Loucy (cell line): ENCODE measurements around the gene GMPPB.
A peak's percentile ranks its signal among the peaks of the same experiment; 100 is the strongest.

Source experiments
- H2AFZ ChIP-seq: fragments of 200-600 bp; sonication (generic); 2 replicates; pipeline ENCODE4 v1.6.0; 2016; ENCODE audit warnings: antibody characterized with exemption, mild to moderate bottlenecking, low read length, moderate library complexity
- H3F3A ChIP-seq: fragments of 200-600 bp; 2 replicates; pipeline ENCODE4 v1.6.0; 2016; ENCODE audit warnings: antibody characterized with exemption, low read depth, mild to moderate bottlenecking
- H3K27me3 ChIP-seq: fragments of 200-600 bp; sonication (generic); 2 replicates; pipeline ENCODE4 v1.6.1; 2014; ENCODE audit warnings: low read length, mild to moderate bottlenecking; ENCODE audit not compliant: insufficient read depth, poor library complexity, severe bottlenecking
- H3K36me3 ChIP-seq: fragments of 200-600 bp; sonication (generic); 2 replicates; pipeline ENCODE4 v1.6.1; 2016; ENCODE audit warnings: low read length; ENCODE audit not compliant: insufficient read depth
- H3K4me1 ChIP-seq: fragments of 200-600 bp; sonication (generic); 2 replicates; pipeline ENCODE4 v1.5.1; 2014; ENCODE audit warnings: low read length, mild to moderate bottlenecking; ENCODE audit not compliant: insufficient read depth, poor library complexity, severe bottlenecking
- H3K4me2 ChIP-seq: fragments of 200-600 bp; sonication (generic); 2 replicates; pipeline ENCODE4 v1.6.0; 2014; ENCODE audit warnings: antibody characterized with exemption, low read length, low read depth, mild to moderate bottlenecking; ENCODE audit not compliant: poor library complexity, severe bottlenecking
- H3K4me3 ChIP-seq: fragments of 200-600 bp; sonication (generic); 2 replicates; pipeline ENCODE4 v1.5.1; 2014; ENCODE audit warnings: low read length, mild to moderate bottlenecking, mixed read lengths; ENCODE audit not compliant: poor library complexity, severe bottlenecking
- H3K79me2 ChIP-seq: fragments of 200-600 bp; sonication (generic); 2 replicates; pipeline ENCODE4 v1.6.1; 2014; ENCODE audit warnings: low read length; ENCODE audit not compliant: insufficient read depth
- H3K9ac ChIP-seq: fragments of 200-600 bp; sonication (generic); 2 replicates; pipeline ENCODE4 v1.6.0; 2014; ENCODE audit warnings: mild to moderate bottlenecking, low read depth, low read length, moderate library complexity; ENCODE audit not compliant: poor library complexity, severe bottlenecking
- H3K9me2 ChIP-seq: fragments of 200-600 bp; sonication (generic); replicated peaks from 2 replicates; pipeline ENCODE4 v1.6.1; 2016; ENCODE audit warnings: low read depth, low read length, mixed read lengths
- H3K9me3 ChIP-seq: fragments of 200-600 bp; sonication (generic); 2 replicates; pipeline ENCODE4 v1.6.1; 2014; ENCODE audit warnings: mild to moderate bottlenecking, antibody characterized with exemption, low read length, low read depth; ENCODE audit not compliant: insufficient read depth
- H4K20me1 ChIP-seq: fragments of 200-600 bp; sonication (generic); 2 replicates; pipeline ENCODE4 v1.6.0; 2014; ENCODE audit warnings: antibody characterized with exemption, low read length, mild to moderate bottlenecking; ENCODE audit not compliant: insufficient read depth, poor library complexity, severe bottlenecking
- EZH2phosphoT487 ChIP-seq: fragments of 200-600 bp; IDR thresholded peaks from 2 replicates; pipeline ENCODE4 v1.6.1; 2018; ENCODE audit warnings: antibody characterized with exemption, mild to moderate bottlenecking, moderate library complexity, borderline replicate concordance
- TF ChIP-seq, protein P1 (sequence below): fragments of 200-600 bp; sonication (generic); conservative IDR thresholded peaks from 2 replicates; pipeline ENCODE4 v1.5.1; 2014; ENCODE audit warnings: mild to moderate bottlenecking, antibody characterized with exemption, low read length

GMPPB gene

DNA sequence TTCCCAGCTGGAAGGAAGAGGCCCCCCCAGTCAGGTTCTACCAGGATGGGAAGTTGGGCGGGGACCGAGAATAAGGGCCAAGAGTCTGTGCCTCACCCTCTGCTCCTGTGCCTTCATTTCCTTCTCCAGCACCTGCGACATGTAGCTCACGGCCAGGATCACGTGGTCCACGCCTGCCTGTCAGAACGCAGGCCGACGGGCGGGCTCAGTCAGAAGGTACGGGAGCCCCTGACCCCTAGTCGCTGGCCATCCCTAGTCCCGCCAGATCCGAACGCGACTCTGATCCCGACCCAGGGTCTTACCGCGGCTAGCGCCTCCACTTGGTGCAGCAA lies 489 bp downstream of the GMPPB start:
- Histone ChIP-seq H3K9me3 (no peaks in the 10 kb centered on the region), H3K27me3 (no peaks in the 10 kb centered on the region), H3K9me2 (no peaks in the 10 kb centered on the region), H3K4me1 (peaks cover 17% of the 10 kb centered on the region), H3K79me2 (peaks cover 19% of the 10 kb centered on the region), H3K4me3 (peak overlapping the region; percentile 89), H3K9ac (peak overlapping the region; percentile 95), H3F3A (no peaks in the 10 kb centered on the region), H3K4me2 (peak overlapping the region; percentile 88), H2AFZ (0 out of 2 replicates have a peak overlapping the region, but pooled peaks have one; percentile 69), H3K36me3 (peaks cover 27% of the 10 kb centered on the region; the same call in 1 of the 2 replicates), H4K20me1 (peaks cover 14% of the 10 kb centered on the region)
- TF ChIP-seq, protein P1, sequence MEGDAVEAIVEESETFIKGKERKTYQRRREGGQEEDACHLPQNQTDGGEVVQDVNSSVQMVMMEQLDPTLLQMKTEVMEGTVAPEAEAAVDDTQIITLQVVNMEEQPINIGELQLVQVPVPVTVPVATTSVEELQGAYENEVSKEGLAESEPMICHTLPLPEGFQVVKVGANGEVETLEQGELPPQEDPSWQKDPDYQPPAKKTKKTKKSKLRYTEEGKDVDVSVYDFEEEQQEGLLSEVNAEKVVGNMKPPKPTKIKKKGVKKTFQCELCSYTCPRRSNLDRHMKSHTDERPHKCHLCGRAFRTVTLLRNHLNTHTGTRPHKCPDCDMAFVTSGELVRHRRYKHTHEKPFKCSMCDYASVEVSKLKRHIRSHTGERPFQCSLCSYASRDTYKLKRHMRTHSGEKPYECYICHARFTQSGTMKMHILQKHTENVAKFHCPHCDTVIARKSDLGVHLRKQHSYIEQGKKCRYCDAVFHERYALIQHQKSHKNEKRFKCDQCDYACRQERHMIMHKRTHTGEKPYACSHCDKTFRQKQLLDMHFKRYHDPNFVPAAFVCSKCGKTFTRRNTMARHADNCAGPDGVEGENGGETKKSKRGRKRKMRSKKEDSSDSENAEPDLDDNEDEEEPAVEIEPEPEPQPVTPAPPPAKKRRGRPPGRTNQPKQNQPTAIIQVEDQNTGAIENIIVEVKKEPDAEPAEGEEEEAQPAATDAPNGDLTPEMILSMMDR = no peak
- TF ChIP-seq EZH2phosphoT487 = no peak

DNA sequence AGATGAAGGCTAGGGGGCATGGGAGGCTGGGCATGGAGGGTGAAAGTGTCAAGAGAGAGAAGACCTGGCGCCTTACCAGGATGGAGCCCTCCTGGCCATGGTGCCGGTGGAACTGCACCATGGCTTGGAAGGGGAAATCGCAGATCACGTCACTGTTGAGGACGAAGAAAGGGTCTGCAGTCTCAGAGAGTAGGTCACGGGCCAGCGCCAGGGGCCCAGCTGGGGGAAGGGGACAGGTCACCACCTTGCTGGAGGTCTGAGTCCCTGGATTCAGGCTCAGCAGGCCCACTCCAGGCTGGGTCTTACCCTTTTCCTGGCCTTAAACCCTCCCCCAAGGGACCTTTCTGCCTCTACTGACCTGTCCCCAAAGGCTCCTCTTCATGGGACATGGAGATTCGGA lies 855 bp downstream of the GMPPB start:
- Histone ChIP-seq H4K20me1 (peaks cover 14% of the 10 kb centered on the region), H3K9me3 (no peaks in the 10 kb centered on the region), H3F3A (no peaks in the 10 kb centered on the region), H3K79me2 (peaks cover 19% of the 10 kb centered on the region), H2AFZ (no peak overlapping the region), H3K9ac (peak overlapping the region; percentile 95), H3K36me3 (peaks cover 26% of the 10 kb centered on the region; the same call in 1 of the 2 replicates), H3K4me1 (peaks cover 17% of the 10 kb centered on the region), H3K4me3 (peak overlapping the region; percentile 89), H3K9me2 (no peaks in the 10 kb centered on the region), H3K4me2 (peak overlapping the region; percentile 88), H3K27me3 (no peaks in the 10 kb centered on the region)
- no peak for TF ChIP-seq EZH2phosphoT487
- TF ChIP-seq, protein P1 = no peak

DNA sequence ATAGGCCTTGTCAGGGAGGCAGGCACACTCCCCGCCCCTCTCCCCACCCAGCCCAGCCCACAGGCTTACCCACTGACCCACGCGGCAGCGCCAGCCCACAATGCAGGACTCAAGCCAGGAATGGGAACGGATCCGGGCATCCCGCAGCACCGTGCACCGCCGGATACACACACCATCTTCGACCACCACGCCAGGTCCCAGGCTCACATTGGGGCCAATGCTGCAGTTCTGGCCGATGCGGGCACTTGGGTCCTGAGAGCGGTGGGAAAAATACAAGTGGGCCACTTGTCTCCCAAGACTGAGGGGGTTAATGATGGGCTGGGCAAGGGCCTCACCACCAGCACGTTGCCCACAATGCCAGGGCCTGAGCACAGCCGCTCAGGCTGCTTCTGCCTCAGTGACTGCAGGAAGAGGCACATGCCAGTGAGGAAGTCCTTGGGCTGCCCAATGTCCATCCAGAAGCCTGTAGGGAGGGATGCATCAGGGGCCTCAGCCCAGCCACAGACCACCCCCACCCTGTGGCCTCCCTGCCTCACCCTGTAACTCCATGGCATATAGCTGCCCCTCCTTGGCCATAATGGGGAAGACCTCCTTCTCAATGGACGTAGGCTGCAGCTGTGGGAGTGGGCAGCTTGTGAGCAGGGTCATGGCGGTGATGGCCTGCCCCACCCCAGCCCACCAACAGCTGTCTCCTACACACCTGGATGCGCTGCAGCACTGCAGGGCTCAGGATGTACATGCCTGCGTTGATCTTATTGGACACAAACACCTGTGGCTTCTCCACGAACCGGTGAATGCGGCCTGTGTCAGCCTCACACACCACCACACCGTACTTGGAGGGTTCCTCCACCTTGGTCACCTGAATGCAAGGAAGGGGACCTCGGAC lies 1.6 kb downstream of the GMPPB start:
- TF ChIP-seq, protein P1 = no peak
- no peak for TF ChIP-seq EZH2phosphoT487
- Histone ChIP-seq H2AFZ (no peak overlapping the region), H3K4me3 (peak overlapping the region; percentile 89), H3K36me3 (peaks cover 18% of the 10 kb centered on the region; the same call in 1 of the 2 replicates), H4K20me1 (peaks cover 14% of the 10 kb centered on the region), H3K9ac (peak overlapping the region; percentile 95), H3K79me2 (peaks cover 19% of the 10 kb centered on the region), H3K9me3 (no peaks in the 10 kb centered on the region), H3F3A (no peaks in the 10 kb centered on the region), H3K4me2 (peak overlapping the region; percentile 88), H3K4me1 (peaks cover 17% of the 10 kb centered on the region), H3K27me3 (no peaks in the 10 kb centered on the region), H3K9me2 (no peaks in the 10 kb centered on the region)
